A549 (cell line): ENCODE measurements around the gene KRT23. TPM values are rescaled to one million over a fixed set of nuclear protein-coding genes. Genes with fewer than 3 reads are reported as not detected.

Experiments
- ATAC-seq, 2 experiments: fragments of 200-7000 bp in 1 of 2; fragments of >200 bp in 1 of 2; cut with Nextera tagmentation in 1 of 2; cut with Tn5 transposase in 1 of 2; 3 replicates each; pipeline versions ENCODE4 v1.8.0 to v1.9.1; 2018 to 2020; ENCODE audit warnings: mild to moderate bottlenecking in 1 of 2, moderate library complexity in 1 of 2
- CTCF ChIA-PET: fragments of 300-600 bp; sonication (Branson Sonifier 250); formaldehyde crosslinking; extraction: SDS; loops from one replicate; lab custom pipeline; 2021; ENCODE audit warnings: antibody characterized with exemption, inconsistent platforms; lab: Yijun Ruan, JAX
- POLR2A ChIA-PET: fragments of 350-600 bp; formaldehyde crosslinking; extraction: SDS; loops from one replicate; lab custom pipeline; 2021; ENCODE audit warnings: antibody characterized with exemption, inconsistent platforms; lab: Yijun Ruan, JAX
- DNase-seq, 2 experiments: peaks; one replicate each; pipeline versions ENCODE4 v3.0.0 to v3.0.0-alpha.2; 2011 to 2016; ENCODE audit warnings: low read depth in 1 of 2, low spot score in 1 of 2
- FAIRE-seq: peaks from 2 replicates; lab custom pipeline; 2011; peaks lifted over from hg19 to GRCh38; lab: Jason Lieb, UNC
- H3K27ac ChIP-seq, 2 experiments: fragments of >200 bp; sonication (Bioruptor Twin); formaldehyde crosslinking; 3 replicates each; pipeline ENCODE4 v1.5.1; 2016 to 2017
- H3K4me1 ChIP-seq: fragments of >200 bp; sonication (Bioruptor Twin); formaldehyde crosslinking; 3 replicates; pipeline ENCODE4 v1.6.1; 2016
- H3K4me2 ChIP-seq: fragments of >200 bp; sonication (Bioruptor Twin); formaldehyde crosslinking; 3 replicates; pipeline ENCODE4 v1.6.1; 2016
- H3K4me3 ChIP-seq: fragments of >200 bp; sonication (Bioruptor Twin); formaldehyde crosslinking; 3 replicates; pipeline ENCODE4 v1.5.1; 2016
- H3K9me3 ChIP-seq: fragments of >200 bp; sonication (Bioruptor Twin); formaldehyde crosslinking; 3 replicates; pipeline ENCODE4 v1.6.1; 2016
- BCL3 ChIP-seq: fragments of >200 bp; sonication (Bioruptor Twin); formaldehyde crosslinking; IDR thresholded peaks from 3 replicates; pipeline ENCODE4 v1.6.1; 2016
- CEBPB ChIP-seq, 2 experiments: fragments of >200 bp in 1 of 2; sonication (Bioruptor Twin) in 1 of 2; formaldehyde crosslinking in 1 of 2; IDR thresholded peaks; 2 replicates each; pipeline ENCODE4 v1.6.1; 2012 to 2016
- CTCF ChIP-seq: fragments of >200 bp; sonication (Bioruptor Twin); formaldehyde crosslinking; IDR thresholded peaks from 3 replicates; pipeline ENCODE4 v1.5.1; 2016
- ESRRA ChIP-seq: fragments of 150-350 bp; IDR thresholded peaks from 2 replicates; pipeline ENCODE4 v1.6.1; 2014; ENCODE audit warnings: mild to moderate bottlenecking, low read length, borderline replicate concordance
- HMGXB4 ChIP-seq: fragments of 250-450 bp; sonication (Bioruptor Pico); IDR thresholded peaks from 2 replicates; pipeline ENCODE4 v1.5.0; 2021; ENCODE audit warnings: mild to moderate bottlenecking, moderate library complexity, borderline replicate concordance
- JUN ChIP-seq, 2 experiments: fragments of >200 bp; sonication (Bioruptor Twin); formaldehyde crosslinking; IDR thresholded peaks; 2 replicates in 1 of 2; 3 replicates in 1 of 2; pipeline ENCODE4 v1.6.1; 2016 to 2017
- MAZ ChIP-seq: fragments of 150-350 bp; IDR thresholded peaks from 2 replicates; pipeline ENCODE4 v1.6.1; 2014; ENCODE audit warnings: antibody characterized with exemption, low read depth, low read length, borderline replicate concordance
- SMC3 ChIP-seq: fragments of >200 bp; sonication (Bioruptor Twin); formaldehyde crosslinking; IDR thresholded peaks from 3 replicates; pipeline ENCODE4 v1.6.1; 2018; ENCODE audit warnings: inconsistent platforms
- TFCP2L1 ChIP-seq: fragments of 250-450 bp; sonication (Bioruptor Pico); IDR thresholded peaks from 2 replicates; pipeline ENCODE4 v1.5.0; 2021; ENCODE audit warnings: mild to moderate bottlenecking
- ZSCAN20 ChIP-seq: fragments of 250-450 bp; sonication (Bioruptor Pico); IDR thresholded peaks from 2 replicates; pipeline ENCODE4 v1.8.0; 2022; ENCODE audit warnings: mild to moderate bottlenecking, moderate library complexity
- WGBS: methylation state at CpG from one replicate; pipeline ENCODE4 v1.1.6; 2017; ENCODE audit errors: missing lambda C conversion rate; 5-methylcytosine and 5-hydroxymethylcytosine counted together
- polyA plus RNA-seq, 4 experiments: library from polyadenylated mRNA; depleted of rRNA in 3 of 4; stranded (reverse); fragments of >200 nt; fragmentation: RNase III in 1 of 4; extraction: RNeasy Plus Mini Kit Qiagen cat#74134 plus additional on column Dnase treatment in 1 of 4; gene quantifications; 2 replicates in 3 of 4; 3 replicates in 1 of 4; pipeline ENCODE4 v1.2.3, GENCODE V29; 2011 to 2017

The KRT23 gene
- polyA plus RNA-seq, 2 of the 4 experiments (the other 2 are of a cell fraction) = not detected

GRCh38 chr17:40886090-40886489 lies 51.4 kb downstream of the KRT23 start:
- peak; percentile 51 for FAIRE-seq

GRCh38 chr17:40884708-40885512 lies 52.5 kb downstream of the KRT23 start, which contains the start of gene KRT20:
TSS of gene KRT20 (minus strand) at chr17:40885242. CDS start at chr17:40885185, 57 bp downstream.
- 0 out of 3 replicates have a peak, but pooled peaks have one; percentile 17 for TF ChIP-seq CTCF
- no peak for TF ChIP-seq ZSCAN20 (CRISPR knock-in tag)
- DNase-seq = peak in 1 of 2 experiments; percentile 64
- H3K4me1 ChIP-seq = peaks cover 15% of the 10 kb centered on the region
- H3K9me3 ChIP-seq = no peaks in the 10 kb centered on the region
- POLR2A ChIA-PET = no interaction called here
- CTCF ChIA-PET = interaction anchor here (0.9 to 6.0 kb wide), 16 partner anchors 9 to 778 kb away, joined by 3 to 35 read pairs (median 6); partner anchors contain the start of genes KRT12 and KRT19
- no peak for FAIRE-seq
- H3K4me2 ChIP-seq = no peak within 1 kb of the TSS
- H3K4me3 ChIP-seq = no peak within 1 kb of the TSS
- WGBS = 91% methylated on average over 23 of the region's 23 CpGs
- peak; percentile 62 to 79; a peak in 4 of 6 replicates for ATAC-seq
- H3K27ac ChIP-seq = peak within 1 kb of the TSS in 1 of 2 experiments; percentile 31; a peak in 1 of 6 replicates

More at GRCh38 chr17:40886090-40886489, 51.4 kb downstream of the KRT23 start:
- Histone ChIP-seq H3K27ac (peak overlapping the region in 1 of 2 experiments; percentile 31; a peak in 1 of 6 replicates), H3K4me1 (peaks cover 15% of the 10 kb centered on the region), H3K4me3 (no peak overlapping the region), H3K9me3 (no peaks in the 10 kb centered on the region), H3K4me2 (no peak overlapping the region)
- ATAC-seq (peak in 1 of 2 experiments; percentile 27; a peak in 1 of 6 replicates), DNase-seq (no peak)
- TF ChIP-seq JUN (IDR thresholded peaks at IDR 0.05) (no peak), TFCP2L1 (CRISPR knock-in tag) (no peak), HMGXB4 (no peak), ESRRA (no peak), CEBPB (IDR thresholded peaks at IDR 0.05) (no peak), MAZ (no peak), SMC3 (no peak), BCL3 (no peak), CTCF (no peak)
- POLR2A ChIA-PET = interaction anchor here (0.9 kb wide), 1 partner anchor 802 kb away, joined by 3 read pairs; no protein-coding TSS in a partner anchor
- WGBS = 81% methylated on average over 3 of the region's 3 CpGs
- CTCF ChIA-PET = interaction anchor here (0.7 to 6.0 kb wide), 12 partner anchors 8 to 780 kb away, joined by 3 to 35 read pairs (median 6); partner anchors contain the start of gene KRT12
